SK-N-SH treated with all-trans-retinoic acid at 6 μM for 48 hours (cell line): ENCODE results near the gene NUDT7.

ENCODE experiments used
- CSRNP3 ChIP-seq: fragments of 250-450 bp; sonication (Bioruptor Pico); IDR thresholded peaks from 2 replicates; pipeline ENCODE4 v1.5.1; 2021; ENCODE audit warnings: mild to moderate bottlenecking, moderate library complexity
- PATZ1 ChIP-seq: fragments of 250-450 bp; sonication (Bioruptor Pico); IDR thresholded peaks from 2 replicates; pipeline ENCODE4 v1.8.0; 2020; ENCODE audit warnings: mild to moderate bottlenecking, moderate library complexity, borderline replicate concordance
- RARB ChIP-seq: fragments of 250-450 bp; sonication (Bioruptor Pico); IDR thresholded peaks from 2 replicates; pipeline ENCODE4 v1.8.0; 2021; ENCODE audit warnings: mild to moderate bottlenecking, moderate library complexity
- TCF4 ChIP-seq: fragments of 250-450 bp; sonication (Bioruptor Pico); IDR thresholded peaks from 2 replicates; pipeline ENCODE4 v1.8.0; 2021; ENCODE audit warnings: mild to moderate bottlenecking, moderate library complexity, borderline replicate concordance
- TSHZ2 ChIP-seq: fragments of 250-450 bp; sonication (Bioruptor Pico); IDR thresholded peaks from 2 replicates; pipeline ENCODE4 v1.5.0; 2020; ENCODE audit warnings: mild to moderate bottlenecking, moderate library complexity
- ZFP30 ChIP-seq: fragments of 450-650 bp; formaldehyde crosslinking; IDR thresholded peaks from 2 replicates; pipeline ENCODE4 v1.5.0; 2022; ENCODE audit warnings: mild to moderate bottlenecking, moderate library complexity

GRCh38 chr16:77745972-77746371 lies 23.7 kb downstream of the NUDT7 start:
- TF ChIP-seq CSRNP3 (CRISPR knock-in tag) (no peak), TSHZ2 (CRISPR knock-in tag) (no peak), RARB (CRISPR knock-in tag) (no peak), ZFP30 (CRISPR knock-in tag) (no peak), TCF4 (CRISPR knock-in tag) (no peak), PATZ1 (CRISPR knock-in tag) (no peak)
